Small intestine (tissue), 7 donors: Measurements from ENCODE around the gene OR2V2. TPM values are rescaled to one million over a fixed set of nuclear protein-coding genes. Genes with fewer than 3 reads are reported as not detected.
"Not testable (repeated sequence)": the region's sequence is repeated elsewhere in the genome, so short reads cannot be mapped to it uniquely, and the experiment has no call there.

Source experiments
- DNase-seq, 2 donors: peaks; one replicate each; pipeline versions ENCODE4 v3.0.0 to v3.0.0-alpha.2; 2013
- FAIRE-seq: peaks from 2 replicates; lab custom pipeline; 2012; peaks lifted over from hg19 to GRCh38; lab: Jason Lieb, UNC
- H3K27ac ChIP-seq, 3 donors: one replicate each; pipeline ENCODE4 v1.5.1; 2013; ENCODE audit warnings: low read length in 2 of 3, mild to moderate bottlenecking in 2 of 3, control low read depth in 1 of 3, inconsistent platforms in 1 of 3, low read depth in 1 of 3, moderate library complexity in 1 of 3
- H3K27me3 ChIP-seq, 3 donors: one replicate each; pipeline ENCODE4 v1.6.1; 2013; ENCODE audit warnings: low read length in 3 of 3, inconsistent platforms in 1 of 3; ENCODE audit not compliant: control insufficient read depth in 3 of 3, insufficient read depth in 3 of 3
- H3K36me3 ChIP-seq, 3 donors: one replicate each; pipeline ENCODE4 v1.6.1; 2013; ENCODE audit warnings: low read length in 3 of 3, inconsistent platforms in 1 of 3, low read depth in 1 of 3, mild to moderate bottlenecking in 1 of 3, moderate library complexity in 1 of 3; ENCODE audit not compliant: control insufficient read depth in 3 of 3, insufficient read depth in 2 of 3
- H3K4me1 ChIP-seq, 3 donors: one replicate each; pipeline ENCODE4 v1.6.1; 2013; ENCODE audit warnings: low read length in 2 of 3, inconsistent platforms in 1 of 3, low read depth in 1 of 3, mild to moderate bottlenecking in 1 of 3, moderate library complexity in 1 of 3; ENCODE audit not compliant: control insufficient read depth in 3 of 3, insufficient read depth in 2 of 3
- H3K4me3 ChIP-seq, 3 donors: one replicate each; pipeline ENCODE4 v1.5.1; 2013; ENCODE audit warnings: low read length in 3 of 3, control low read depth in 1 of 3, inconsistent platforms in 1 of 3, low read depth in 1 of 3, mild to moderate bottlenecking in 1 of 3, moderate library complexity in 1 of 3
- H3K9me3 ChIP-seq, 2 donors: one replicate each; pipeline ENCODE4 v1.6.1; 2013; ENCODE audit warnings: low read depth in 1 of 2, low read length in 1 of 2; ENCODE audit not compliant: control insufficient read depth in 2 of 2, insufficient read depth in 1 of 2
- WGBS, 3 donors: extraction: QIAGEN DNeasy Blood & Tissue Kit; methylation state at CpG; one replicate each; pipeline ENCODE4 v1.1.7; 2013; 5-methylcytosine and 5-hydroxymethylcytosine counted together
- polyA plus RNA-seq, 4 donors: library from polyadenylated mRNA; stranded (reverse) in 3 of 4; unstranded in 1 of 4; fragments of 200-250 nt in 3 of 4; fragments of 120-200 nt in 1 of 4; gene quantifications; one replicate each; pipeline versions ENCODE4 v1.2.1 to v1.2.3, GENCODE V29; 2013
- donor health status: healthy with polysubstance abuse.
- donor health status: control.
- donor health status: control.
- donor health status: Bipolar disorder and iron deficiency.
- donor health status: healthy.

The OR2V2 gene
- polyA plus RNA-seq, 4 donors, result not detected

- peaks cover 0 to 5% of the 10 kb centered on the region in 2 donors for H3K9me3 ChIP-seq
- H3K4me3 ChIP-seq, result no peak overlapping the region
- FAIRE-seq (no peak), DNase-seq (no peak)
- H3K27me3 ChIP-seq, result peaks cover 0 to 23% (median 3%) of the 10 kb centered on the region in 3 donors
- H3K4me1 ChIP-seq, result no peaks in the 10 kb centered on the region
- H3K27ac ChIP-seq, result peak overlapping the region in 2 of 3 donors; percentile 22 to 47
- WGBS, 3 donors, result 51 to 60% (median 53%) methylated on average over 18 to 21 of the region's 21 CpGs
- no peaks in the 10 kb centered on the region for H3K36me3 ChIP-seq
These were observed 12.9 kb downstream of the OR2V2 start for GRCh38 chr5:181160152-181160754.

- FAIRE-seq, H3K27ac ChIP-seq, H3K4me1 ChIP-seq, H3K36me3 ChIP-seq, H3K4me3 ChIP-seq, DNase-seq, H3K9me3 ChIP-seq: not testable (repeated sequence)
- H3K27me3 ChIP-seq, result peaks cover 0 to 30% (median 3%) of the 10 kb centered on the region in 3 donors
- 11 to 28% (median 20%) methylated on average over 12 to 29 of the region's 48 CpGs for WGBS, 3 donors
These were observed 13.6 kb downstream of the OR2V2 start for GRCh38 chr5:181160755-181161533.

GRCh38 chr5:181161534-181162175 is 14.3 kb downstream of the OR2V2 start:
- Histone ChIP-seq H3K4me1 (no peaks in the 10 kb centered on the region), H3K4me3 (no peak overlapping the region), H3K27ac (no peak overlapping the region), H3K9me3 (peaks cover 0 to 5% of the 10 kb centered on the region in 2 donors), H3K36me3 (no peaks in the 10 kb centered on the region), H3K27me3 (peaks cover 0 to 34% (median 3%) of the 10 kb centered on the region in 3 donors)
- 74 to 80% (median 76%) methylated on average over 4 of the region's 4 CpGs for WGBS, 3 donors
- FAIRE-seq (no peak), DNase-seq (no peak)

GRCh38 chr5:181163487-181164075 is 16.2 kb downstream of the OR2V2 start:
- WGBS, 3 donors, result 36 to 61% (median 52%) methylated on average over 15 to 16 of the region's 16 CpGs
- Histone ChIP-seq H3K27me3 (peaks cover 0 to 46% (median 3%) of the 10 kb centered on the region in 3 donors), H3K27ac (no peak overlapping the region), H3K4me1 (no peaks in the 10 kb centered on the region), H3K9me3 (peaks cover 0 to 5% of the 10 kb centered on the region in 2 donors), H3K4me3 (no peak overlapping the region), H3K36me3 (no peaks in the 10 kb centered on the region)
- DNase-seq (no peak), FAIRE-seq (no peak)

- DNase-seq (no peak), FAIRE-seq (no peak)
- H3K4me3 ChIP-seq, result no peak overlapping the region
- peaks cover 0 to 5% of the 10 kb centered on the region in 2 donors for H3K9me3 ChIP-seq
- H3K4me1 ChIP-seq, result no peaks in the 10 kb centered on the region
- H3K27me3 ChIP-seq, result peaks cover 0 to 53% (median 3%) of the 10 kb centered on the region in 3 donors
- WGBS, 3 donors, result 17 to 37% (median 33%) methylated on average over 46 to 48 of the region's 52 CpGs
- no peak overlapping the region for H3K27ac ChIP-seq
- H3K36me3 ChIP-seq, result no peaks in the 10 kb centered on the region
These were observed 16.9 kb downstream of the OR2V2 start for GRCh38 chr5:181164076-181164952.

- no peak for FAIRE-seq
- WGBS, 3 donors, result 45 to 66% (median 52%) methylated on average over 6 of the region's 6 CpGs
- Histone ChIP-seq H3K4me3 (no peak overlapping the region), H3K36me3 (no peaks in the 10 kb centered on the region), H3K27me3 (peaks cover 7 to 76% (median 17%) of the 10 kb centered on the region in 3 donors), H3K4me1 (no peaks in the 10 kb centered on the region), H3K27ac (no peak overlapping the region), H3K9me3 (peaks cover 0 to 5% of the 10 kb centered on the region in 2 donors)
- DNase-seq, result no peak
These were observed 19.7 kb downstream of the OR2V2 start for GRCh38 chr5:181166812-181167733.

- H3K36me3 ChIP-seq, result no peaks in the 10 kb centered on the region
- peaks cover 7 to 84% (median 18%) of the 10 kb centered on the region in 3 donors for H3K27me3 ChIP-seq
- H3K27ac ChIP-seq, result no peak overlapping the region
- FAIRE-seq (no peak), DNase-seq (no peak)
- peaks cover 0 to 5% of the 10 kb centered on the region in 2 donors for H3K9me3 ChIP-seq
- H3K4me3 ChIP-seq, result no peak overlapping the region
- H3K4me1 ChIP-seq, result no peaks in the 10 kb centered on the region
- WGBS, 3 donors, result 8 to 13% (median 9%) methylated on average over 11 of the region's 11 CpGs
These were observed 20.6 kb downstream of the OR2V2 start for GRCh38 chr5:181167814-181168488.
